ENCODE measurements around the gene RAB5IF. TPM values are rescaled to one million over a fixed set of nuclear protein-coding genes. Genes with fewer than 3 reads are reported as not detected.

The RAB5IF gene
- total RNA-seq, 1 experiment from 2014 or later = 112 TPM

GRCh38 chr20:36624944-36625324, 19.4 kb downstream of the RAB5IF start:
- no peak for DNase-seq (ENCODE audit: unreplicated experiment)
- Mint-ChIP-seq H3K4me1 (ENCODE audit: insufficient read depth, unreplicated experiment) (peaks cover 6% of the 10 kb centered on the region), H3K36me3 (ENCODE audit: insufficient read depth, unreplicated experiment) (no peaks in the 10 kb centered on the region), H3K4me3 (ENCODE audit: unreplicated experiment) (no peak overlapping the region), H3K27ac (ENCODE audit: low read depth, unreplicated experiment) (no peak overlapping the region), H3K27me3 (ENCODE audit: insufficient read depth, unreplicated experiment) (no peaks in the 10 kb centered on the region), H3K9me3 (ENCODE audit: unreplicated experiment) (no peaks in the 10 kb centered on the region)
- ChIA-PET POLR2A (interaction anchor here (1.6 kb wide), 1 partner anchor 19 kb away, joined by 6 read pairs; the partner anchor contains the start of gene RAB5IF), CTCF (interaction anchor here (0.8 to 1.5 kb wide), 3 partner anchors 20 to 56 kb away, joined by 5 to 8 read pairs (median 5); no protein-coding TSS in a partner anchor)
- no TSS peak for BruUV-seq (replicated peaks)
- intact Hi-C loops (cut with micrococcal nuclease) = no loop called here
- TF ChIP-seq CTCF (IDR thresholded peaks at IDR 0.05; ENCODE audit: unreplicated experiment) = no peak

- Mint-ChIP-seq H3K27ac (ENCODE audit: low read depth, unreplicated experiment) (no peak overlapping the region), H3K9me3 (ENCODE audit: unreplicated experiment) (no peaks in the 10 kb centered on the region)
- intact Hi-C loops (cut with micrococcal nuclease) = no loop called here
Observed at GRCh38 chr20:36628076-36628475, 22.5 kb downstream of the RAB5IF start.

GRCh38 chr20:36629719-36630681, 24.4 kb downstream of the RAB5IF start:
- TF ChIP-seq CTCF (IDR thresholded peaks at IDR 0.05; ENCODE audit: unreplicated experiment) = no peak
- POLR2A ChIA-PET = no interaction called here
- Mint-ChIP-seq H3K4me1 (ENCODE audit: insufficient read depth, unreplicated experiment) (no peaks in the 10 kb centered on the region), H3K27ac (ENCODE audit: low read depth, unreplicated experiment) (no peak overlapping the region), H3K36me3 (ENCODE audit: insufficient read depth, unreplicated experiment) (no peaks in the 10 kb centered on the region), H3K27me3 (ENCODE audit: insufficient read depth, unreplicated experiment) (no peaks in the 10 kb centered on the region), H3K4me3 (ENCODE audit: unreplicated experiment) (no peak overlapping the region), H3K9me3 (ENCODE audit: unreplicated experiment) (no peaks in the 10 kb centered on the region)
- no TSS peak for BruUV-seq (replicated peaks)
- intact Hi-C loops (cut with micrococcal nuclease) = no loop called here
- DNase-seq (ENCODE audit: unreplicated experiment) = no peak
- CTCF ChIA-PET = interaction anchor here (0.6 kb wide), 1 partner anchor 31 kb away, joined by 3 read pairs; no protein-coding TSS in a partner anchor

More at GRCh38 chr20:36628076-36628475, 22.5 kb downstream of the RAB5IF start:
- Mint-ChIP-seq H3K27me3 (ENCODE audit: insufficient read depth, unreplicated experiment) (no peaks in the 10 kb centered on the region), H3K4me3 (ENCODE audit: unreplicated experiment) (no peak overlapping the region), H3K4me1 (ENCODE audit: insufficient read depth, unreplicated experiment) (peaks cover 6% of the 10 kb centered on the region), H3K36me3 (ENCODE audit: insufficient read depth, unreplicated experiment) (no peaks in the 10 kb centered on the region)
- no TSS peak for BruUV-seq (replicated peaks)
- CTCF ChIA-PET = interaction anchor here (1.0 kb wide), 1 partner anchor 19 kb away, joined by 3 read pairs; no protein-coding TSS in a partner anchor
- no peak for TF ChIP-seq CTCF (IDR thresholded peaks at IDR 0.05; ENCODE audit: unreplicated experiment)
- DNase-seq (ENCODE audit: unreplicated experiment) = no peak
- POLR2A ChIA-PET = no interaction called here

GRCh38 chr20:36631646-36632045, 26.1 kb downstream of the RAB5IF start:
- no peaks in the 10 kb centered on the region for H3K27me3 Mint-ChIP-seq (ENCODE audit: insufficient read depth, unreplicated experiment)
- intact Hi-C loops (cut with micrococcal nuclease) = no loop called here
- H3K9me3 Mint-ChIP-seq (ENCODE audit: unreplicated experiment) = no peaks in the 10 kb centered on the region
- H3K4me1 Mint-ChIP-seq (ENCODE audit: insufficient read depth, unreplicated experiment) = no peaks in the 10 kb centered on the region
- no peak for TF ChIP-seq CTCF (IDR thresholded peaks at IDR 0.05; ENCODE audit: unreplicated experiment)
- H3K27ac Mint-ChIP-seq (ENCODE audit: low read depth, unreplicated experiment) = no peak overlapping the region
- ChIA-PET CTCF (interaction anchor here (0.7 kb wide), 1 partner anchor 105 kb away, joined by 3 read pairs; no protein-coding TSS in a partner anchor), POLR2A (no interaction called here)
- BruUV-seq (replicated peaks) = no TSS peak
- DNase-seq (ENCODE audit: unreplicated experiment) = no peak
- H3K4me3 Mint-ChIP-seq (ENCODE audit: unreplicated experiment) = no peak overlapping the region
- no peaks in the 10 kb centered on the region for H3K36me3 Mint-ChIP-seq (ENCODE audit: insufficient read depth, unreplicated experiment)

All from MCF 10A (cell line).